PC-3 (cell line): ENCODE results near the gene RAPGEF4.

Experiments
- EZH2 ChIP-seq: fragments of 300-600 bp; sonication (generic); IDR thresholded peaks from one replicate; pipeline ENCODE4 v1.6.1; 2017; ENCODE audit warnings: antibody characterized with exemption, mild to moderate bottlenecking, low read length; ENCODE audit not compliant: unreplicated experiment
- EZH2phosphoT487 ChIP-seq: fragments of 300-600 bp; sonication (generic); IDR thresholded peaks from 2 replicates; pipeline ENCODE4 v1.6.1; 2018; ENCODE audit warnings: mild to moderate bottlenecking, antibody characterized with exemption, low read length, borderline replicate concordance
- TF ChIP-seq, protein P1 (sequence below): fragments of 300-600 bp; sonication (generic); conservative IDR thresholded peaks from 2 replicates; pipeline ENCODE4 v1.5.1; 2017; ENCODE audit warnings: antibody characterized with exemption, low read depth, mild to moderate bottlenecking, low read length

- TF ChIP-seq, protein P1, sequence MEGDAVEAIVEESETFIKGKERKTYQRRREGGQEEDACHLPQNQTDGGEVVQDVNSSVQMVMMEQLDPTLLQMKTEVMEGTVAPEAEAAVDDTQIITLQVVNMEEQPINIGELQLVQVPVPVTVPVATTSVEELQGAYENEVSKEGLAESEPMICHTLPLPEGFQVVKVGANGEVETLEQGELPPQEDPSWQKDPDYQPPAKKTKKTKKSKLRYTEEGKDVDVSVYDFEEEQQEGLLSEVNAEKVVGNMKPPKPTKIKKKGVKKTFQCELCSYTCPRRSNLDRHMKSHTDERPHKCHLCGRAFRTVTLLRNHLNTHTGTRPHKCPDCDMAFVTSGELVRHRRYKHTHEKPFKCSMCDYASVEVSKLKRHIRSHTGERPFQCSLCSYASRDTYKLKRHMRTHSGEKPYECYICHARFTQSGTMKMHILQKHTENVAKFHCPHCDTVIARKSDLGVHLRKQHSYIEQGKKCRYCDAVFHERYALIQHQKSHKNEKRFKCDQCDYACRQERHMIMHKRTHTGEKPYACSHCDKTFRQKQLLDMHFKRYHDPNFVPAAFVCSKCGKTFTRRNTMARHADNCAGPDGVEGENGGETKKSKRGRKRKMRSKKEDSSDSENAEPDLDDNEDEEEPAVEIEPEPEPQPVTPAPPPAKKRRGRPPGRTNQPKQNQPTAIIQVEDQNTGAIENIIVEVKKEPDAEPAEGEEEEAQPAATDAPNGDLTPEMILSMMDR: no peak
- TF ChIP-seq EZH2 (no peak), EZH2phosphoT487 (no peak)
Measured at GRCh38 chr2:173087793-173088496, 352.3 kb downstream of the RAPGEF4 start.
